ENCODE results near the gene ABCA10.

Gene ABCA10

GRCh38 chr17:69147460-69147859 lies 81.2 kb downstream of the ABCA10 start:
- ChIA-PET CTCF (no interaction called here), POLR2A (no interaction called here)
- H3K27ac ChIP-seq (ENCODE audit: extremely low read depth, low read depth, low read length): no peak overlapping the region
- TF ChIP-seq GFI1B (tag by site-specific recombination; IDR thresholded peaks at IDR 0.05): no peak
- TF ChIP-seq OSR2 (tag by site-specific recombination; IDR thresholded peaks at IDR 0.05): no peak
- TF ChIP-seq ZNF776 (tag by site-specific recombination; IDR thresholded peaks at IDR 0.05; ENCODE audit: borderline replicate concordance): no peak
- no peak for TF ChIP-seq SETDB1 (IDR thresholded peaks at IDR 0.05; ENCODE audit: insufficient read length, low read length)
- TF ChIP-seq ZNF423 (tag by site-specific recombination; IDR thresholded peaks at IDR 0.05): no peak
- 0 out of 2 replicates have a peak, but pooled peaks have one; percentile 22 for TF ChIP-seq ZIC2 (tag by site-specific recombination; IDR thresholded peaks at IDR 0.05)
- no peak for TF ChIP-seq ZNF610 (tag by site-specific recombination; IDR thresholded peaks at IDR 0.05; ENCODE audit: borderline replicate concordance)
- no peaks in the 10 kb centered on the region for H3K9me3 ChIP-seq (ENCODE audit: control insufficient read depth, insufficient read depth, low read depth, low read length)
- H3K4me3 ChIP-seq (ENCODE audit: low read depth, low read length): no peak overlapping the region
- H3K36me3 ChIP-seq (ENCODE audit: control insufficient read depth in 2 of 2, insufficient read depth in 1 of 2, low read length in 2 of 2): no peaks in the 10 kb centered on the region
- H3K4me1 ChIP-seq (ENCODE audit: control insufficient read depth, insufficient read depth, low read length): no peaks in the 10 kb centered on the region

DNA sequence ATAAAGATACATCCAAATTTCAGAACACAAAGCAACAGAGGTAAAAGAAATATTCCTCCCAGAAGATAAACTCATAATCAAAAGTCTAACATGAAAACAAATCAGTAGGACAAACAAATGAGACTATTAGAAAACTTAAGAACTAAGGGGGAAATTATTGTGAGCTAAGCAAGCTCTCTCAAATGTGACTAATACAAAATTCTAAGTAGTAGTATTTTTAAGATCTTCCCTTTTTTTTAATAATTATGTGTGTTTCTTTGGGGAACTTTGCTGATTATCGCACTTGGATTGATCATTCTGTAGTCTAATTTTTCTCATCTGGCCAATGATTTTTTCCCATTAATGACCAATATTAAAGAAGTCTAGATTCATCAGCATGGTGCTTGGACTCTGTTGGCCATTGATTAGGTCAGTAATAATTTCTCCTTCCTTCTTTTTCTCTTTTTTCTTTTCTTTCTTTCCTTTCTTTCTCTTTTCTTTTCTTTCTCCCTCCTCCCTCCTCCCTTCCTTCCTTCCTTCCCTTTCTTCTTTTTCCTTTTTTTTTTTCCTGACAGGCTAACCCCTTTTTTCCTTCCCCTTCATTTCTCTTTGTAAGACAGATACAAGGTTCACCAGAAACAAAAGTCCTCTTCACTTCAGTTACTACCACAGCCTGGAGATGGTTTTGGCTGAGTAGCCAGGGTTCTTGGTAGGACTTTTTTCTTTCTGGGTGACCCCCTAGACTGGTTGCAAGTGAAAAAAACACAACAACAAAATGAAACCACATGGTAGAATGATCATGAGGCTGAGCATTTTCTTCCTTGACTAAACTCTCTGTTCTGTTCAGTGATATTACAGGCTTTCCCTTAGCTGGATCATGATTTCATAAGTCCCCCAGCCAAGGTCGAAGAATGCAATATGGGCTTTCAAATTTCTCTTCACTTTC lies 84.0 kb downstream of the ABCA10 start:
- Histone ChIP-seq H3K27ac (ENCODE audit: extremely low read depth, low read depth, low read length) (no peak overlapping the region), H3K4me3 (ENCODE audit: low read depth, low read length) (no peak overlapping the region), H3K36me3 (ENCODE audit: control insufficient read depth in 2 of 2, insufficient read depth in 1 of 2, low read length in 2 of 2) (no peaks in the 10 kb centered on the region), H3K9me3 (ENCODE audit: control insufficient read depth, insufficient read depth, low read depth, low read length) (no peaks in the 10 kb centered on the region), H3K4me1 (ENCODE audit: control insufficient read depth, insufficient read depth, low read length) (no peaks in the 10 kb centered on the region)
- ChIA-PET CTCF (no interaction called here), POLR2A (no interaction called here)
- TF ChIP-seq ZNF133 (tag by site-specific recombination; IDR thresholded peaks at IDR 0.05) (no peak), PRDM1 (tag by site-specific recombination; IDR thresholded peaks at IDR 0.05) (0 out of 2 replicates have a peak, but pooled peaks have one; percentile 22)

- H3K27ac ChIP-seq (ENCODE audit: extremely low read depth, low read depth, low read length): no peak overlapping the region
- H3K4me1 ChIP-seq (ENCODE audit: control insufficient read depth, insufficient read depth, low read length): no peaks in the 10 kb centered on the region
- H3K36me3 ChIP-seq (ENCODE audit: control insufficient read depth in 2 of 2, insufficient read depth in 1 of 2, low read length in 2 of 2): no peaks in the 10 kb centered on the region
- no peak for TF ChIP-seq ZNF645 (tag by site-specific recombination; IDR thresholded peaks at IDR 0.05)
- no peak for TF ChIP-seq PATZ1 (tag by site-specific recombination; IDR thresholded peaks at IDR 0.05)
- TF ChIP-seq ZNF610 (tag by site-specific recombination; IDR thresholded peaks at IDR 0.05; ENCODE audit: borderline replicate concordance): no peak
- TF ChIP-seq TRIM28 (IDR thresholded peaks at IDR 0.05; ENCODE audit: borderline replicate concordance, low read length): no peak
- TF ChIP-seq ZNF248 (tag by site-specific recombination; IDR thresholded peaks at IDR 0.05): no peak
- TF ChIP-seq ZNF292 (tag by site-specific recombination; IDR thresholded peaks at IDR 0.05; ENCODE audit: borderline replicate concordance, low read depth): no peak
- TF ChIP-seq, protein P1, sequence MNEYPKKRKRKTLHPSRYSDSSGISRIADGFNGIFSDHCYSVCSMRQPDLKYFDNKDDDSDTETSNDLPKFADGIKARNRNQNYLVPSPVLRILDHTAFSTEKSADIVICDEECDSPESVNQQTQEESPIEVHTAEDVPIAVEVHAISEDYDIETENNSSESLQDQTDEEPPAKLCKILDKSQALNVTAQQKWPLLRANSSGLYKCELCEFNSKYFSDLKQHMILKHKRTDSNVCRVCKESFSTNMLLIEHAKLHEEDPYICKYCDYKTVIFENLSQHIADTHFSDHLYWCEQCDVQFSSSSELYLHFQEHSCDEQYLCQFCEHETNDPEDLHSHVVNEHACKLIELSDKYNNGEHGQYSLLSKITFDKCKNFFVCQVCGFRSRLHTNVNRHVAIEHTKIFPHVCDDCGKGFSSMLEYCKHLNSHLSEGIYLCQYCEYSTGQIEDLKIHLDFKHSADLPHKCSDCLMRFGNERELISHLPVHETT (tag by site-specific recombination; IDR thresholded peaks at IDR 0.05): no peak
- TF ChIP-seq ZNF146 (tag by site-specific recombination; IDR thresholded peaks at IDR 0.05): no peak
- no peak for TF ChIP-seq ZNF239 (tag by site-specific recombination; IDR thresholded peaks at IDR 0.05)
- no peak for TF ChIP-seq MYNN (tag by site-specific recombination; IDR thresholded peaks at IDR 0.05; ENCODE audit: borderline replicate concordance)
- no peak for TF ChIP-seq ZNF701 (tag by site-specific recombination; IDR thresholded peaks at IDR 0.05)
- TF ChIP-seq ZNF121 (tag by site-specific recombination; IDR thresholded peaks at IDR 0.05): no peak
- CTCF ChIA-PET: no interaction called here
- POLR2A ChIA-PET: no interaction called here
- H3K9me3 ChIP-seq (ENCODE audit: control insufficient read depth, insufficient read depth, low read depth, low read length): no peaks in the 10 kb centered on the region
- no peak overlapping the region for H3K4me3 ChIP-seq (ENCODE audit: low read depth, low read length)
Measured at GRCh38 chr17:69143683-69144231, 84.9 kb downstream of the ABCA10 start.
